Upper lobe of left lung (tissue), 6 donors: ENCODE results near the gene NME7. TPM values are rescaled to one million over a fixed set of nuclear protein-coding genes. Genes with fewer than 3 reads are reported as not detected.

Source experiments
- ATAC-seq, 2 donors: fragments of 200-7000 bp; cut with Tn5 transposase; one replicate each; pipeline ENCODE4 v1.9.1; 2022; ENCODE audit warnings: mild to moderate bottlenecking in 2 of 2, moderate library complexity in 2 of 2; ENCODE audit not compliant: low FRiP score in 2 of 2
- DNase-seq, 2 donors: peaks; one replicate each; pipeline ENCODE4 v3.0.0-alpha.2; 2019 to 2020
- H3K27ac ChIP-seq, 4 donors: fragments of 200-600 bp; sonication (generic); one replicate each; pipeline ENCODE4 v1.5.1; 2016 to 2019
- H3K27me3 ChIP-seq, 4 donors: fragments of 200-600 bp; sonication (generic); one replicate each; pipeline ENCODE4 v1.5.1; 2017 to 2019
- H3K36me3 ChIP-seq, 4 donors: fragments of 200-600 bp; sonication (generic); one replicate each; pipeline ENCODE4 v1.5.1; 2016 to 2019
- H3K4me1 ChIP-seq, 4 donors: fragments of 200-600 bp; sonication (generic); one replicate each; pipeline ENCODE4 v1.5.1; 2018 to 2019
- H3K4me3 ChIP-seq, 4 donors: fragments of 200-600 bp; sonication (generic); one replicate each; pipeline ENCODE4 v1.5.1; 2017 to 2019; ENCODE audit warnings: mild to moderate bottlenecking in 2 of 4, moderate library complexity in 1 of 4
- H3K9me3 ChIP-seq, 4 donors: fragments of 200-600 bp; sonication (generic); one replicate each; pipeline ENCODE4 v1.5.1; 2018 to 2019
- CTCF ChIP-seq, 6 experiments: fragments of 450-650 bp in 4 of 6; fragments of 200-600 bp in 2 of 6; sonication (generic) in 2 of 6; IDR thresholded peaks; one replicate each; pipeline ENCODE4 v1.5.1; 2016 to 2019; ENCODE audit warnings: antibody characterized with exemption in 6 of 6
- EP300 ChIP-seq, 4 donors: sonication (generic); formaldehyde crosslinking; IDR thresholded peaks; one replicate each; pipeline ENCODE4 v1.5.1; 2017; ENCODE audit warnings: antibody characterized with exemption in 4 of 4, control low read depth in 2 of 4
- POLR2A ChIP-seq, 4 donors: fragments of 450-650 bp; IDR thresholded peaks; one replicate each; pipeline ENCODE4 v1.5.1; 2016 to 2017; ENCODE audit warnings: antibody characterized with exemption in 4 of 4, mild to moderate bottlenecking in 2 of 4
- POLR2AphosphoS5 ChIP-seq, 2 donors: sonication (generic); formaldehyde crosslinking; IDR thresholded peaks; one replicate each; pipeline ENCODE4 v1.5.1; 2017; ENCODE audit warnings: antibody characterized with exemption in 2 of 2
- WGBS, 2 donors: methylation state at CpG; one replicate each; pipeline ENCODE4 v1.1.5; 2017 to 2018; 5-methylcytosine and 5-hydroxymethylcytosine counted together
- total RNA-seq, 6 donors: library from RNA; depleted of rRNA in 4 of 6; stranded (reverse); fragments of >200 nt in 4 of 6; gene quantifications; one replicate each; pipeline versions ENCODE4 v1.1.0 to v1.2.1, GENCODE V29; 2016 to 2021
- donor health status: DM: no; HTN: no; CAD: no; lungs with moderate emphysema.
- donor health status: DM: no; HTN: yes; CAD: no; lungs with severe emphysema.

NME7 gene
- total RNA-seq, 6 donors from 2014 or later, result 9.8 to 24.1 (median 12.1) TPM

GRCh38 chr1:169151338-169151837 is 216.2 kb downstream of the NME7 start:
- TF ChIP-seq EP300 (IDR thresholded peaks at IDR 0.05) (no peak), POLR2AphosphoS5 (IDR thresholded peaks at IDR 0.05) (no peak), CTCF (IDR thresholded peaks at IDR 0.05) (no peak)
- Histone ChIP-seq H3K36me3 (no peaks in the 10 kb centered on the region), H3K9me3 (no peaks in the 10 kb centered on the region), H3K4me1 (no peaks in the 10 kb centered on the region), H3K27me3 (no peaks in the 10 kb centered on the region), H3K4me3 (no peak overlapping the region), H3K27ac (no peak overlapping the region)
- ATAC-seq (no peak), DNase-seq (peak in 1 of 2 donors; percentile 1)
- WGBS, 2 donors, result 89 to 97% methylated on average over 4 to 5 of the region's 5 CpGs

DNA sequence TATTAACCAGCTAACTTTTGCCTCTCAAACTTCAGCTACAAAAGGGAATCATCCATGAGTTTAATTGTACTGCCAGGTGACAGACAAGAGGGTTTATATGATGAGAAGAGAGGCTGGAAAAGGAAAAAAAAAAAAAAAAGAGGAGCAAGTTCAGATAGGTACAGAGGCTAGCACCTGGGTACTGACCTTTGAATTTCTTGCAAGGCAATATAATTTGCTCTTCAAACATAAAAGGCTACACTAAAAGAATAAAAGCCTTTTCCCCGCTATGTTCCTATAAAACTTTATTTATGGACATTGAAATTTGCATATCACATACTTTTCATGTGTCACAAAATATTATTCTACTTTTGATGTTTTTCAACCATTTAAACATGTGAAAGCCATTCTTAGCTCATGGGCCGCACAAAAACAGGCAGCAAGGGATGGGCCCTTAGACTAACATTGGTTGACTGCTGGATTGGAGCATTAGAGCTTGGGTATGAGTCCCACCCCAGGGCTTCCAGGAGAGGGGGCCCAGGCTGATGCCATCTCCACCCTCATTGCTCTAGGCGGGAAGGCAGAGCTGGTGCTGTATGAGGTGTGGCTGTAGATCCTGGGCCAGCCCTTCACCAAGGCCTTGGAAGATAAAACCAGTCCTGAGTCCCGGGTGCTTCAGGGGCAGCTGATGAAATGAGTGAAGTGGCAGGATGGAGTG is 216.8 kb downstream of the NME7 start:
- Histone ChIP-seq H3K4me1 (no peaks in the 10 kb centered on the region), H3K4me3 (no peak overlapping the region), H3K36me3 (no peaks in the 10 kb centered on the region), H3K27me3 (no peaks in the 10 kb centered on the region), H3K9me3 (no peaks in the 10 kb centered on the region), H3K27ac (no peak overlapping the region)
- ATAC-seq (no peak), DNase-seq (no peak)
- TF ChIP-seq CTCF (IDR thresholded peaks at IDR 0.05) (no peak), POLR2AphosphoS5 (IDR thresholded peaks at IDR 0.05) (no peak), EP300 (IDR thresholded peaks at IDR 0.05) (no peak), POLR2A (IDR thresholded peaks at IDR 0.05) (no peak)
- 46 to 97% methylated on average over 4 of the region's 4 CpGs for WGBS, 2 donors

DNA sequence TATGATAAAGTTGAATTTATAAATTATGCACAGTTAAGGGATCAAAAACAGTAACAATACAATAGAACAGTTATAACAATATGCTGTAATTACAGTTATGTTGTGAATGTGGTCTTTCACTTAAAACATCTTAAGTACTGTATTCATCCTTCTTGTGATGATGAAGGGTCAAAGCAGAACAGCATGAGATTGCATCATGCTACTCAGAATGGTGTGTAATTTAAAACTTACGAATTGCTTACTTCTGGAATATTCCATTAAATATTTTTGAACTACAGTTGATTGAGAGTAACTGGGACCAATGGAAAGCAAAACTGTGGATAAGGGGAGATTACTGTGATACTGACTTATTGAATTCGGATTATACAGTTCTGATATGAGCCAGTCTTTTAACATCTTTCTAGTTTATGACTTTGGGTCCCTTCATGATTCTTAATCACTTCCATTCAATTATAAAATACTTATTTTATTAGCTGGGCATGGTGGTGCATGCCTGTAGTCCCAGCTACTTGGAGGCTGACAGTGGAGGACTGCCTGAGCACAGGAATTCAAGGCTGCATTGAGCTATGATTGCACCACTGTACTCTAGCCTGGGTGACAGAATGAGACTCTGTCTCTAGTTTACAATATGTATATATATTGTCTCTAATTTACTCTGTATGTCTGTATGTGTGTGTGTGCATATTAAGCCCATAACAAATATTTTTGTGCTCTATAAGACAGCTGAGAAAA is 217.9 kb downstream of the NME7 start:
- H3K27ac ChIP-seq, result no peak overlapping the region
- DNase-seq, result no peak
- H3K36me3 ChIP-seq, result no peaks in the 10 kb centered on the region
- TF ChIP-seq POLR2AphosphoS5 (IDR thresholded peaks at IDR 0.05) (no peak), CTCF (IDR thresholded peaks at IDR 0.05) (no peak), POLR2A (IDR thresholded peaks at IDR 0.05) (no peak), EP300 (IDR thresholded peaks at IDR 0.05) (no peak)
- H3K4me1 ChIP-seq, result no peaks in the 10 kb centered on the region
- WGBS, 2 donors, result 77 to 85% methylated on average over 2 of the region's 2 CpGs
- H3K27me3 ChIP-seq, result no peaks in the 10 kb centered on the region
- no peak overlapping the region for H3K4me3 ChIP-seq
- H3K9me3 ChIP-seq, result no peaks in the 10 kb centered on the region
- no peak for ATAC-seq

DNA sequence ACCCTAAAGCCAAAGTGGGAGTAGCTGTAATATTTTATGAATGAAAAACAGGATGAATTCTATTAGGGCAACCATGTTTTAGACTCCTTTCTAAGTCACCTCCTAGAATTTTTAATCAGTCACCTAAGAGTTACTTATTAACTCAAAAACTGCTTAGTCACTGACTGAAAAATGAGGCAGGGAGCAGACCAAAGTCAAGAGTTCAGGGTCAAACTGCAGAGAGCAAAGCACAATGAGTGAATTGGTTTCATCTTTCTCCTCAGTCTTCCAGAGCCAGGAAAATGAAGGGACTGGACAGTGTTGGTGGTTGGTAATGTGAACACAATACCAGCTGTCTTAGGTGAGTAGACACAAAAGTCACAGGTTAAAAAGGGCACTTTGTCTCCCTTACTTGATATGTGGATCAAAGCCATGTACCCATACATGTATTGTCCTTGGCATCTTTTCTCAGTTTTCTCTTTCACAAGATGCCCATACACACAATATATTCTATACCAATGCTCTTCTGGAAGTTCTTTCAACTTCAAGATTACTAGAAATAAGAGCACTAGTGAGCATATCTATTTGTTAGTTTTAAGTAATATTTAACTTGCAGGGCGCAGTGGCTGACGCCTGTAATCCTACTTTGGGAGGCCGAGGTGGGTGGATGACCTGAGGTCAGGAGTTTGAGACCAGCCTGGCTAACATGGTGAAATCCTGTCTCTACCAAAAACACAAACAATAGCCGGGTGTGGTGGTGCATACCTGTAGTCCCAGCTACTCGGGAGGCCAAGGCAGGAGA is 218.9 kb downstream of the NME7 start:
- H3K4me3 ChIP-seq, result no peak overlapping the region
- H3K9me3 ChIP-seq, result no peaks in the 10 kb centered on the region
- no peak for TF ChIP-seq CTCF (IDR thresholded peaks at IDR 0.05)
- DNase-seq (no peak), ATAC-seq (no peak)
- WGBS, 2 donors, result 69 to 72% methylated on average over 5 of the region's 5 CpGs
- no peaks in the 10 kb centered on the region for H3K4me1 ChIP-seq
- H3K27me3 ChIP-seq, result no peaks in the 10 kb centered on the region
- no peaks in the 10 kb centered on the region for H3K36me3 ChIP-seq
- no peak overlapping the region for H3K27ac ChIP-seq
